Fibroblast of the aortic adventitia (primary cell): ENCODE measurements around the gene LMO7. TPM values are rescaled to one million over a fixed set of nuclear protein-coding genes. Genes with fewer than 3 reads are reported as not detected.
A peak's percentile ranks its signal among the peaks of the same experiment; 100 is the strongest.
"Not testable (repeated sequence)": the region's sequence is repeated elsewhere in the genome, so short reads cannot be mapped to it uniquely, and the experiment has no call there.

Source experiments
- DNase-seq: peaks from one replicate; pipeline ENCODE4 v3.0.0-alpha.2; 2010; ENCODE audit warnings: low read depth
- H3K4me3 ChIP-seq: 2 replicates; pipeline ENCODE4 v1.5.1; 2011; ENCODE audit warnings: low read depth, mild to moderate bottlenecking, control low read depth, low read length, moderate library complexity
- total RNA-seq: library from RNA; depleted of rRNA; stranded (reverse); fragments of >200 nt; gene quantifications from 2 replicates; pipeline ENCODE4 v1.2.3, GENCODE V29; 2012; ENCODE audit warnings: low replicate concordance
- TF ChIP-seq, protein P1 (sequence below): IDR thresholded peaks from 2 replicates; pipeline ENCODE4 v1.5.1; 2011; ENCODE audit warnings: mild to moderate bottlenecking, low read length, control low read depth, inconsistent platforms; ENCODE audit not compliant: insufficient read depth

LMO7 gene
- total RNA-seq, 1 donor: 221 TPM

DNA sequence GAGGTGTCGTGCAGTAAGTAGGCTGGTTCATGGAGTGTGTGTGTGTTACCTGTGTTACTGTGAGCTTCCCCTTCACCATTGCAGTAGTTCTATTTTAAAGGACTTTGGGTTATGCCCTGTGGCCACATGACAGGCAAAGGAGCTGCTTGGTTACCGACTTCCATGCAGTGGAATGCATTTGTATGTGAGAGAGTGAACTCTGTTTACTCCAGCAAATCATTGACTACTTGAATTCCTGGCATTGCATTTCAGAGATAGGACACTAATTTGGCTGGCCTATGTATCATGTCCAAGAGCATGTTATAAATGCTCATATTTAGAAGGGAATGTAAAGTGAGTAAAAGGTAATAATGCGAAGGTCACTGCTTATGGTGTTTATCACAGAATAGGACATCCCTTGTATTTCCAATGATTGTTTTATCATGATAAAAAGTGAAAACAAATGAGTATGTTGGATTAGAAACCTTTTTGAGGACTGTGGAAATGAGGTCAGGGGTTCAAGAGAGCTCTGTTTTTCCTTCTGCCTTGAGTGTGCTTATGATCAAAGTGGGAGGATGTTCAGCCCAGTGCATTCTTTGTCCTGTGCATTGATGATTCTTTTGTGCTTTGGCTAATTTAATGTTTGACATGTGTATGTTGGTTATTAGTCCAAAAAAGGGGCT, 156.5 kb downstream of the LMO7 start:
- TF ChIP-seq, protein P1, sequence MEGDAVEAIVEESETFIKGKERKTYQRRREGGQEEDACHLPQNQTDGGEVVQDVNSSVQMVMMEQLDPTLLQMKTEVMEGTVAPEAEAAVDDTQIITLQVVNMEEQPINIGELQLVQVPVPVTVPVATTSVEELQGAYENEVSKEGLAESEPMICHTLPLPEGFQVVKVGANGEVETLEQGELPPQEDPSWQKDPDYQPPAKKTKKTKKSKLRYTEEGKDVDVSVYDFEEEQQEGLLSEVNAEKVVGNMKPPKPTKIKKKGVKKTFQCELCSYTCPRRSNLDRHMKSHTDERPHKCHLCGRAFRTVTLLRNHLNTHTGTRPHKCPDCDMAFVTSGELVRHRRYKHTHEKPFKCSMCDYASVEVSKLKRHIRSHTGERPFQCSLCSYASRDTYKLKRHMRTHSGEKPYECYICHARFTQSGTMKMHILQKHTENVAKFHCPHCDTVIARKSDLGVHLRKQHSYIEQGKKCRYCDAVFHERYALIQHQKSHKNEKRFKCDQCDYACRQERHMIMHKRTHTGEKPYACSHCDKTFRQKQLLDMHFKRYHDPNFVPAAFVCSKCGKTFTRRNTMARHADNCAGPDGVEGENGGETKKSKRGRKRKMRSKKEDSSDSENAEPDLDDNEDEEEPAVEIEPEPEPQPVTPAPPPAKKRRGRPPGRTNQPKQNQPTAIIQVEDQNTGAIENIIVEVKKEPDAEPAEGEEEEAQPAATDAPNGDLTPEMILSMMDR: no peak
- DNase-seq: peak; percentile 48
- no peak overlapping the region for H3K4me3 ChIP-seq

DNA sequence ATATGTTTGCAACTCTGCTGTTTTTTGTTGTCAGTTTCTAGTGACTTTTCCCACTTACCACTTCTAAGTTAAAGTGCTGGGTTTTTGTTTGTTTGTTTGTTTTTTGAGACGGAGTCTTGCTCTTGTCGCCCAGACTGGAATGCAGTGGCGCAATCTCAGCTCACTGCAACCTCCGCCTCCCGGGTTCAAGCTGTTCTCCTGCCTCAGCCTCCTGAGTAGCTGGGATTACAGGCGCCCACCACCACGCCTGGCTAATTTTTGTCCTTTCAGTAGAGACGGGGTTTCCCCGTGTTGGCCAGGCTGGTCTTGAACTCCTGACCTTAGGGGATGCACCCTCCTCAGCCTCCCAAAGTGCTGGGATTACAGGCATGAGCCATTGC, 157.0 kb downstream of the LMO7 start:
- DNase-seq, H3K4me3 ChIP-seq: not testable (repeated sequence)

DNA sequence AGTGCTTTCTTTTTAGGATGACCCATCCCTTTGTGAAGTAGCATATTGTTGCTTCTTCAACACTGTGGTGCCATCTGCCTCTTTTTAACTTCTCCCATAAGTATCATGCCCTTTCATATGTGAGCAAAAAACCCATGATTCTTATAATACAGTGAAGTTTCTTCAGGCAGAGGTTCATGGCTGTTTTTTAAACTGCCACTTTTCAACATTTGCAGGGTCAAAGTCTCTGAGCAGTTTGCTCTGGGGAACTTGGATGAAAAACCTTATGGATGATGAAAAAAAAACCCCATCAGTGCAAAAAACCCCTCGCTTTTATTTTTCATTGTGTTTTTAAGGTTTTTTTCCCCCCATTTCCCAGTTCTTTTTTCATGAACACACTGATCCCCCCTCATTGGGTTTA, 158.5 kb downstream of the LMO7 start:
- H3K4me3 ChIP-seq: no peak overlapping the region
- TF ChIP-seq, protein P1: no peak
- DNase-seq: no peak

DNA sequence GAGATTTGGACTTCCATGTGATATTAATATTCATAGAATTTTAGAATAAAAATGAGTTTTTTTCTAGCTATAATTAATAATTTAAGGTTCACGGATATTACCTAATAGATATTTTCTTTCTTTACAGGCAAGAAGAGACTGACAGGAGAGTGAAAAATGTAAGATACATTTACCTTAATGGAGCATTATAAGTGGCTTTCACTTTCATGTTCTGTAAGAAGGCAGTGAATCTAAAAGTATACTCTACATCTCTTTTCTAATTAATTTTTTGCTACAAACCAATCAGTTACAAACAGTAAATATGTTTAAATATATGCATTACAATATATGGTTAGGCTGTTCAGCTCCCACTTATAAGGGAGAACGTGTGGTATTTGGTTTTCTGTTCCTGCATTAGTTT, 159.1 kb downstream of the LMO7 start:
- TF ChIP-seq, protein P1: no peak
- no peak for DNase-seq
- no peak overlapping the region for H3K4me3 ChIP-seq

DNA sequence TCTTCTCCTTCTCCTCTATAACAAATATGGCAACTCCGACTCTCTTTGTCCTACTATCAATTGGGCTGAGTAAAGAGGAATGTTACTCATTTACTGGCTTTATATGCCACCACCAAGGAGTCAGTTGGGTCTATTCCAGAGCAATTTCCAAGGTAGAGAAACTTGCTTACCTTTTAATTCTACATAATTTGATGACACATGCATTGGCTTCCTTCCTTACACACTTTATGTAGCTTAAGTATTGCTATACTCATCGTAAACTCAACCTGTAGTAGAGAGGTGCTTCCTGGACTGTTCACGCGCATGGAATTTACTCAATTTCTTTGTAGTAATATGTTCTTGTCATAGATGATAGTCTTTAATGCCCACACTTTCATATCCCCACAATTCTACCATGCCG, 160.7 kb downstream of the LMO7 start:
- no peak for DNase-seq
- TF ChIP-seq, protein P1: no peak
- H3K4me3 ChIP-seq: no peak overlapping the region

DNA sequence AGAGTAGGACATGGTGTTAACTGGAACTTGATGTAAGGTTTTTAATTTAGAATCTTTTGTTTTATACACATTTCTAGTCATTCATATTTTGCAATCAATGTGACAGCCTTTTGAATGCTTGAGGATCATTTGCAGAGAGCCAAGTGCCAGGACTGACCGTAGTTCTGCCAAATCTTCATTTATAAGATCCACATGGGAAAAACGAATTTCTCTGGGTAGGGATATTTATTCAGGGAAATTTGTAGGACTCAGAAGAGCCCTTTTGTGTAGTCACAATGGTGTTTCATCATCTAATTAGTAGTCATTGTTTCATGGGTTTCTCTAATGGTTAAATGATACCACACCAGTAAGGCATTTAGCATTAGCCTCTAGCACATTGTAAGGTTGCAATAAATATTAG, 161.1 kb downstream of the LMO7 start:
- TF ChIP-seq, protein P1: no peak
- peak; percentile 15 for DNase-seq
- no peak overlapping the region for H3K4me3 ChIP-seq

DNA sequence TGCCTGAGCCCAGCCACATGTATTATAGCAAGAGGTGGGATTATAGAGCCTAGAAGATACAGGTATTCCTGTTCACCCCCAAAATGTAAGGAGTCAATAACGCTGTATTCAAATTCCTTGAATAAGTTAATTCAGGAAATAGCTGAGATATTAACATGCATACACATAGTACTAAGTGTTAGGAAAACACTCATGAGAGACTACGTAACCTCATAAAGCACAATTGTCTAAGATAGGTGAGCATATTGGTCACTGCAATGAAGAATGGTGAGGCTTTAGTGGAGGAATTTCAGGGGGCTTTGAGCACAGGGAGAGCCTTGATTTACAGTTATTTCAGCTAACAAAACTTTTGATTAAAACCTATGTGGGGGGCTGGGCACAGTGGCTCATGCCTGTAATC, 161.6 kb downstream of the LMO7 start:
- no peak overlapping the region for H3K4me3 ChIP-seq
- TF ChIP-seq, protein P1: no peak
- DNase-seq: no peak
